Colonic mucosa (tissue), 4 donors: ENCODE results near the gene PGM1. TPM values are rescaled to one million over a fixed set of nuclear protein-coding genes. Genes with fewer than 3 reads are reported as not detected.
A peak's percentile ranks its signal among the peaks of the same experiment; 100 is the strongest.

Experiments
- DNase-seq: peaks from one replicate; pipeline ENCODE4 v3.0.0-alpha.2; 2020
- H3K27ac ChIP-seq: fragments of 200-600 bp; one replicate; pipeline ENCODE4 v1.8.0; 2021
- H3K27me3 ChIP-seq: fragments of 200-600 bp; one replicate; pipeline ENCODE4 v1.8.0; 2021
- H3K36me3 ChIP-seq: fragments of 200-600 bp; one replicate; pipeline ENCODE4 v1.8.0; 2021
- H3K4me1 ChIP-seq: fragments of 200-600 bp; one replicate; pipeline ENCODE4 v1.8.0; 2021; ENCODE audit warnings: mild to moderate bottlenecking
- H3K4me3 ChIP-seq: fragments of 200-600 bp; one replicate; pipeline ENCODE4 v1.8.0; 2021
- H3K9ac ChIP-seq, 2 donors: one replicate each; pipeline ENCODE4 v1.7.0; 2013; ENCODE audit warnings: control low read depth in 2 of 2, low read depth in 2 of 2, low read length in 2 of 2
- H3K9me3 ChIP-seq: fragments of 200-600 bp; one replicate; pipeline ENCODE4 v1.8.0; 2021
- CTCF ChIP-seq: fragments of 200-600 bp; IDR thresholded peaks from one replicate; pipeline ENCODE4 v1.8.0; 2022; ENCODE audit warnings: antibody characterized with exemption, mild to moderate bottlenecking
- intact Hi-C: fragments of 100-400 bp; cut with DNase I; formaldehyde crosslinking; loops from one replicate; pipeline ENCODE4 v1.14.1; 2022
- total RNA-seq, 2 donors: library from RNA; stranded (reverse); fragmentation: NEBNext Ultra II Directional in 1 of 2; extraction: Animal tissue kit (Norgen Biotek cat#: 25700) in 1 of 2; gene quantifications; one replicate each; pipeline ENCODE4 v1.2.1, GENCODE V29; 2021
- donor health status: healthy.
- donor health status: DM: no; HTN: no; CAD: no.
- donor health status: DM: no; HTN: no; CAD: no.

PGM1 gene
- total RNA-seq: 100 to 1,000 TPM; 104 to 146 TPM

- no peaks in the 10 kb centered on the region for H3K27me3 ChIP-seq
- TF ChIP-seq CTCF: no peak
- no peaks in the 10 kb centered on the region for H3K36me3 ChIP-seq
- no peaks in the 10 kb centered on the region for H3K9me3 ChIP-seq
- H3K4me1 ChIP-seq: no peaks in the 10 kb centered on the region
- DNase-seq: peak; percentile 70
- H3K4me3 ChIP-seq: peak within 1 kb of the TSS; percentile 76
- peak within 1 kb of the TSS; percentile 93 for H3K27ac ChIP-seq
- H3K9ac ChIP-seq: peak within 1 kb of the TSS; percentile 91 to 95
- intact Hi-C loops: no loop called here
These were observed at the start of gene PGM1 for GRCh38 chr1:63593303-63593885. Gene PGM1 (plus strand): TSS chr1:63593411. CDS start chr1:63593489, 78 bp downstream.

GRCh38 chr1:63545780-63546179, 47.4 kb upstream of the PGM1 start:
- no peak for TF ChIP-seq CTCF
- Histone ChIP-seq H3K4me3 (no peak overlapping the region), H3K36me3 (no peaks in the 10 kb centered on the region), H3K9ac (no peak overlapping the region), H3K4me1 (no peaks in the 10 kb centered on the region), H3K27ac (no peak overlapping the region), H3K9me3 (no peaks in the 10 kb centered on the region), H3K27me3 (no peaks in the 10 kb centered on the region)
- no peak for DNase-seq
- intact Hi-C loops: no loop called here

- intact Hi-C loops: no loop called here
- no peaks in the 10 kb centered on the region for H3K9me3 ChIP-seq
- no peaks in the 10 kb centered on the region for H3K4me1 ChIP-seq
- no peaks in the 10 kb centered on the region for H3K27me3 ChIP-seq
- no peak for DNase-seq
- TF ChIP-seq CTCF: no peak
- H3K36me3 ChIP-seq: no peaks in the 10 kb centered on the region
- no peak overlapping the region for H3K4me3 ChIP-seq
- H3K27ac ChIP-seq: no peak overlapping the region
- H3K9ac ChIP-seq: no peak overlapping the region
These were observed 45.5 kb upstream of the PGM1 start for GRCh38 chr1:63547621-63548294.

- H3K36me3 ChIP-seq: no peaks in the 10 kb centered on the region
- H3K4me1 ChIP-seq: no peaks in the 10 kb centered on the region
- no peak for DNase-seq
- H3K27ac ChIP-seq: no peak overlapping the region
- H3K4me3 ChIP-seq: no peak overlapping the region
- no peak overlapping the region for H3K9ac ChIP-seq
- TF ChIP-seq CTCF: no peak
- no peaks in the 10 kb centered on the region for H3K27me3 ChIP-seq
- intact Hi-C loops: no loop called here
- H3K9me3 ChIP-seq: no peaks in the 10 kb centered on the region
These were observed 44.9 kb upstream of the PGM1 start for GRCh38 chr1:63548303-63548702.

GRCh38 chr1:63548877-63549276, 44.3 kb upstream of the PGM1 start:
- Histone ChIP-seq H3K9me3 (no peaks in the 10 kb centered on the region), H3K9ac (no peak overlapping the region)

More at GRCh38 chr1:63548877-63549276, 44.3 kb upstream of the PGM1 start:
- Histone ChIP-seq H3K36me3 (no peaks in the 10 kb centered on the region), H3K27ac (no peak overlapping the region), H3K4me3 (no peak overlapping the region), H3K4me1 (no peaks in the 10 kb centered on the region), H3K27me3 (no peaks in the 10 kb centered on the region)
- no peak for DNase-seq
- TF ChIP-seq CTCF: no peak
- intact Hi-C loops: no loop called here
